HEK293 (cell line): Measurements from ENCODE around the gene ZNF507.

Source experiments
- CTCF ChIA-PET: fragments of 350-600 bp; formaldehyde crosslinking; extraction: SDS; loops from one replicate; lab custom pipeline; 2021; ENCODE audit warnings: antibody characterized with exemption; lab: Yijun Ruan, JAX
- POLR2A ChIA-PET: fragments of 300-600 bp; formaldehyde crosslinking; extraction: SDS; loops from one replicate; lab custom pipeline; 2020; ENCODE audit warnings: antibody characterized with exemption, inconsistent platforms; lab: Yijun Ruan, JAX
- H3K27ac ChIP-seq: fragments of 200-500 bp; sonication (Bioruptor generic); 2 replicates; pipeline ENCODE4 v1.5.1; 2014; ENCODE audit warnings: low read depth, low read length, control low read depth, inconsistent platforms; ENCODE audit errors: extremely low read depth
- H3K36me3 ChIP-seq, 2 experiments: fragments of 200-500 bp in 1 of 2; sonication (Bioruptor generic) in 1 of 2; 1 replicate in 1 of 2; 2 replicates in 1 of 2; pipeline ENCODE4 v1.5.1; 2014 to 2017; ENCODE audit warnings: inconsistent platforms in 2 of 2, low read length in 2 of 2; ENCODE audit not compliant: control insufficient read depth in 2 of 2, insufficient read depth in 1 of 2
- H3K4me1 ChIP-seq: fragments of 200-500 bp; sonication (Bioruptor generic); 2 replicates; pipeline ENCODE4 v1.5.1; 2014; ENCODE audit warnings: mild to moderate bottlenecking, low read length, inconsistent platforms; ENCODE audit not compliant: control insufficient read depth, insufficient read depth
- H3K4me3 ChIP-seq: 2 replicates; pipeline ENCODE4 v1.5.1; 2011; ENCODE audit warnings: low read depth, mild to moderate bottlenecking, control low read depth, low read length, moderate library complexity
- H3K9me3 ChIP-seq: fragments of 200-500 bp; sonication (Bioruptor generic); 2 replicates; pipeline ENCODE4 v1.5.1; 2014; ENCODE audit warnings: low read depth, low read length, inconsistent platforms; ENCODE audit not compliant: control insufficient read depth, insufficient read depth
- HOXA7 ChIP-seq: sonication (generic); formaldehyde crosslinking; IDR thresholded peaks from 2 replicates; pipeline ENCODE4 v1.8.1; 2022; ENCODE audit warnings: missing genetic modification reagents, borderline replicate concordance
- ZNF114 ChIP-seq: fragments of 450-650 bp; formaldehyde crosslinking; IDR thresholded peaks from 2 replicates; pipeline ENCODE4 v1.5.0; 2017; ENCODE audit warnings: missing biosample characterization, missing genetic modification characterization
- ZNF23 ChIP-seq: fragments of 450-650 bp; formaldehyde crosslinking; IDR thresholded peaks from 2 replicates; pipeline ENCODE4 v1.5.1; 2016; ENCODE audit warnings: missing biosample characterization, missing genetic modification characterization, borderline replicate concordance
- ZNF366 ChIP-seq: fragments of 450-650 bp; formaldehyde crosslinking; conservative IDR thresholded peaks from 2 replicates; pipeline ENCODE4 v1.5.1; 2016; ENCODE audit warnings: missing biosample characterization, missing genetic modification characterization
- ZNF514 ChIP-seq: fragments of 450-650 bp; formaldehyde crosslinking; IDR thresholded peaks from 2 replicates; pipeline ENCODE4 v1.5.1; 2016; ENCODE audit warnings: missing biosample characterization, missing genetic modification characterization
- TF ChIP-seq, protein P1 (sequence below): sonication (generic); formaldehyde crosslinking; IDR thresholded peaks from 2 replicates; pipeline ENCODE4 v1.8.1; 2022; ENCODE audit warnings: mild to moderate bottlenecking, moderate library complexity, missing genetic modification reagents
- TF ChIP-seq, protein P2 (sequence below): fragments of 450-650 bp; formaldehyde crosslinking; IDR thresholded peaks from 2 replicates; pipeline ENCODE4 v1.5.1; 2016; ENCODE audit warnings: missing biosample characterization, missing genetic modification characterization, borderline replicate concordance
- TF ChIP-seq, protein P3 (sequence below): fragments of 450-650 bp; formaldehyde crosslinking; IDR thresholded peaks from 2 replicates; pipeline ENCODE4 v1.5.1; 2017; ENCODE audit warnings: missing biosample characterization, missing genetic modification characterization
- TF ChIP-seq, protein P4 (sequence below): fragments of 450-650 bp; IDR thresholded peaks from 2 replicates; pipeline ENCODE4 v1.5.1; 2018; ENCODE audit warnings: missing biosample characterization, missing genetic modification characterization

The ZNF507 gene

DNA sequence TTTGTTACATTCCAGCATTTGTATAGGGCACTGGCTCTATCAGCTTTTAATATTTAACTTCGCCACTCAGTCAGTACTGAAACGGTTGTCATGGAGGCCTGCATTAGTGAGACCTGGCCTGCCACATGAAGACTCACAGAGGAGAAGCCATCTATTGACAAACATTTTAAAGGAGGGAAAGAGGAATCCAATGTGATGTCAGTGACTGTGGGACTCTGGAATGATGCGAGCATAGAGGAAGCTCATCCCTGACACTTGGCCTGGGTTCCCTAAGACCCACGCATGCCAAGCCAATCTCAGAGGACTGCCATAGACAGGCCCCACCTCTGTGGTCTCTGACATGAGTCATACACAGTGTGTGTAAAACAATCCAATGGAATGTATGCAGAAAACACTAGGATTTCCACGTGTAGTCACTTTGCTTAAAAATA is 52.3 kb downstream of the ZNF507 start:
- H3K9me3 ChIP-seq = no peaks in the 10 kb centered on the region; the same call in 1 of the 2 replicates
- TF ChIP-seq, protein P1, sequence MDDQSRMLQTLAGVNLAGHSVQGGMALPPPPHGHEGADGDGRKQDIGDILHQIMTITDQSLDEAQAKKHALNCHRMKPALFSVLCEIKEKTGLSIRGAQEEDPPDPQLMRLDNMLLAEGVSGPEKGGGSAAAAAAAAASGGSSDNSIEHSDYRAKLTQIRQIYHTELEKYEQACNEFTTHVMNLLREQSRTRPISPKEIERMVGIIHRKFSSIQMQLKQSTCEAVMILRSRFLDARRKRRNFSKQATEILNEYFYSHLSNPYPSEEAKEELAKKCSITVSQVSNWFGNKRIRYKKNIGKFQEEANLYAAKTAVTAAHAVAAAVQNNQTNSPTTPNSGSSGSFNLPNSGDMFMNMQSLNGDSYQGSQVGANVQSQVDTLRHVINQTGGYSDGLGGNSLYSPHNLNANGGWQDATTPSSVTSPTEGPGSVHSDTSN (CRISPR knock-in tag) = no peak
- TF ChIP-seq, protein P2, sequence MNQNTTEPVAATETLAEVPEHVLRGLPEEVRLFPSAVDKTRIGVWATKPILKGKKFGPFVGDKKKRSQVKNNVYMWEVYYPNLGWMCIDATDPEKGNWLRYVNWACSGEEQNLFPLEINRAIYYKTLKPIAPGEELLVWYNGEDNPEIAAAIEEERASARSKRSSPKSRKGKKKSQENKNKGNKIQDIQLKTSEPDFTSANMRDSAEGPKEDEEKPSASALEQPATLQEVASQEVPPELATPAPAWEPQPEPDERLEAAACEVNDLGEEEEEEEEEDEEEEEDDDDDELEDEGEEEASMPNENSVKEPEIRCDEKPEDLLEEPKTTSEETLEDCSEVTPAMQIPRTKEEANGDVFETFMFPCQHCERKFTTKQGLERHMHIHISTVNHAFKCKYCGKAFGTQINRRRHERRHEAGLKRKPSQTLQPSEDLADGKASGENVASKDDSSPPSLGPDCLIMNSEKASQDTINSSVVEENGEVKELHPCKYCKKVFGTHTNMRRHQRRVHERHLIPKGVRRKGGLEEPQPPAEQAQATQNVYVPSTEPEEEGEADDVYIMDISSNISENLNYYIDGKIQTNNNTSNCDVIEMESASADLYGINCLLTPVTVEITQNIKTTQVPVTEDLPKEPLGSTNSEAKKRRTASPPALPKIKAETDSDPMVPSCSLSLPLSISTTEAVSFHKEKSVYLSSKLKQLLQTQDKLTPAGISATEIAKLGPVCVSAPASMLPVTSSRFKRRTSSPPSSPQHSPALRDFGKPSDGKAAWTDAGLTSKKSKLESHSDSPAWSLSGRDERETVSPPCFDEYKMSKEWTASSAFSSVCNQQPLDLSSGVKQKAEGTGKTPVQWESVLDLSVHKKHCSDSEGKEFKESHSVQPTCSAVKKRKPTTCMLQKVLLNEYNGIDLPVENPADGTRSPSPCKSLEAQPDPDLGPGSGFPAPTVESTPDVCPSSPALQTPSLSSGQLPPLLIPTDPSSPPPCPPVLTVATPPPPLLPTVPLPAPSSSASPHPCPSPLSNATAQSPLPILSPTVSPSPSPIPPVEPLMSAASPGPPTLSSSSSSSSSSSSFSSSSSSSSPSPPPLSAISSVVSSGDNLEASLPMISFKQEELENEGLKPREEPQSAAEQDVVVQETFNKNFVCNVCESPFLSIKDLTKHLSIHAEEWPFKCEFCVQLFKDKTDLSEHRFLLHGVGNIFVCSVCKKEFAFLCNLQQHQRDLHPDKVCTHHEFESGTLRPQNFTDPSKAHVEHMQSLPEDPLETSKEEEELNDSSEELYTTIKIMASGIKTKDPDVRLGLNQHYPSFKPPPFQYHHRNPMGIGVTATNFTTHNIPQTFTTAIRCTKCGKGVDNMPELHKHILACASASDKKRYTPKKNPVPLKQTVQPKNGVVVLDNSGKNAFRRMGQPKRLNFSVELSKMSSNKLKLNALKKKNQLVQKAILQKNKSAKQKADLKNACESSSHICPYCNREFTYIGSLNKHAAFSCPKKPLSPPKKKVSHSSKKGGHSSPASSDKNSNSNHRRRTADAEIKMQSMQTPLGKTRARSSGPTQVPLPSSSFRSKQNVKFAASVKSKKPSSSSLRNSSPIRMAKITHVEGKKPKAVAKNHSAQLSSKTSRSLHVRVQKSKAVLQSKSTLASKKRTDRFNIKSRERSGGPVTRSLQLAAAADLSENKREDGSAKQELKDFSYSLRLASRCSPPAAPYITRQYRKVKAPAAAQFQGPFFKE (tag by site-specific recombination) = no peak
- H3K4me3 ChIP-seq = no peak overlapping the region
- peaks cover 15 to 61% of the 10 kb centered on the region in 2 experiments for H3K36me3 ChIP-seq
- ChIA-PET POLR2A (interaction anchor here (0.6 to 1.0 kb wide), 2 partner anchors 8 to 193 kb away, joined by 3 to 4 read pairs; partner anchors contain the start of gene DPY19L3), CTCF (interaction anchor here (0.8 to 0.9 kb wide), 3 partner anchors 19 to 58 kb away, joined by 3 to 4 read pairs (median 3); no protein-coding TSS in a partner anchor)
- no peak overlapping the region for H3K27ac ChIP-seq
- no peaks in the 10 kb centered on the region for H3K4me1 ChIP-seq

DNA sequence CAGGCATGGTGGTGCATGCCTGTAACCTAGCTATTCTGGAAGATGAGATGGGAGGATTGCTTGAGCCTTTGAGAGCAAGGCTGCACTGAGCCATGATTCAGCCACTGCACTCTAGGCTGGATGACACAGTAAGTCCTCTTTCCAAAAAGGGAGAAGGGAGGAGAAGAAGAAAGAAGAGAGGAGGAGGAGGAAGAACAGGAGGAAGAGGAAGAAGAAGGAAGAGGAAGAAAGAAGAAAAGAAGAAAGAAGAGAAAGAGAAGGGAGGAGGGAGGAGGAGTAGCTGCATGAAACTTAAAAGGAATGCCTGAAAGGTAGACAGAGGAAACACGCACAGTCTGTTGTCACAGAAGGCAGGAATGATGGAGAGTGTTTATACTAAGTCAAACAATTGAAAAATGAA is 56.6 kb downstream of the ZNF507 start:
- Histone ChIP-seq H3K27ac (no peak overlapping the region), H3K4me1 (peaks cover 18% of the 10 kb centered on the region), H3K36me3 (peaks cover 4 to 30% of the 10 kb centered on the region in 2 experiments), H3K9me3 (no peaks in the 10 kb centered on the region), H3K4me3 (no peak overlapping the region)
- TF ChIP-seq, protein P3, sequence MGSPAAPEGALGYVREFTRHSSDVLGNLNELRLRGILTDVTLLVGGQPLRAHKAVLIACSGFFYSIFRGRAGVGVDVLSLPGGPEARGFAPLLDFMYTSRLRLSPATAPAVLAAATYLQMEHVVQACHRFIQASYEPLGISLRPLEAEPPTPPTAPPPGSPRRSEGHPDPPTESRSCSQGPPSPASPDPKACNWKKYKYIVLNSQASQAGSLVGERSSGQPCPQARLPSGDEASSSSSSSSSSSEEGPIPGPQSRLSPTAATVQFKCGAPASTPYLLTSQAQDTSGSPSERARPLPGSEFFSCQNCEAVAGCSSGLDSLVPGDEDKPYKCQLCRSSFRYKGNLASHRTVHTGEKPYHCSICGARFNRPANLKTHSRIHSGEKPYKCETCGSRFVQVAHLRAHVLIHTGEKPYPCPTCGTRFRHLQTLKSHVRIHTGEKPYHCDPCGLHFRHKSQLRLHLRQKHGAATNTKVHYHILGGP = 0 out of 2 replicates have a peak, but pooled peaks have one; percentile 32
- TF ChIP-seq HOXA7 (CRISPR knock-in tag) (no peak), ZNF366 (tag by site-specific recombination) (peak; percentile 79), ZNF23 (no peak), ZNF114 (tag by site-specific recombination) (0 out of 2 replicates have a peak, but pooled peaks have one; percentile 65), ZNF514 (tag by site-specific recombination) (0 out of 2 replicates have a peak, but pooled peaks have one; percentile 8)
- TF ChIP-seq, protein P4, sequence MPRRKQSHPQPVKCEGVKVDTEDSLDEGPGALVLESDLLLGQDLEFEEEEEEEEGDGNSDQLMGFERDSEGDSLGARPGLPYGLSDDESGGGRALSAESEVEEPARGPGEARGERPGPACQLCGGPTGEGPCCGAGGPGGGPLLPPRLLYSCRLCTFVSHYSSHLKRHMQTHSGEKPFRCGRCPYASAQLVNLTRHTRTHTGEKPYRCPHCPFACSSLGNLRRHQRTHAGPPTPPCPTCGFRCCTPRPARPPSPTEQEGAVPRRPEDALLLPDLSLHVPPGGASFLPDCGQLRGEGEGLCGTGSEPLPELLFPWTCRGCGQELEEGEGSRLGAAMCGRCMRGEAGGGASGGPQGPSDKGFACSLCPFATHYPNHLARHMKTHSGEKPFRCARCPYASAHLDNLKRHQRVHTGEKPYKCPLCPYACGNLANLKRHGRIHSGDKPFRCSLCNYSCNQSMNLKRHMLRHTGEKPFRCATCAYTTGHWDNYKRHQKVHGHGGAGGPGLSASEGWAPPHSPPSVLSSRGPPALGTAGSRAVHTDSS (tag by site-specific recombination) = peak; percentile 88
- CTCF ChIA-PET = no interaction called here
- POLR2A ChIA-PET = no interaction called here
